ENCODE measurements around the gene PTCD2. TPM values are rescaled to one million over a fixed set of nuclear protein-coding genes. Genes with fewer than 3 reads are reported as not detected.

The PTCD2 gene
- total RNA-seq, 2 donors from 2014 or later, result 4.4 to 7.8 TPM

DNA sequence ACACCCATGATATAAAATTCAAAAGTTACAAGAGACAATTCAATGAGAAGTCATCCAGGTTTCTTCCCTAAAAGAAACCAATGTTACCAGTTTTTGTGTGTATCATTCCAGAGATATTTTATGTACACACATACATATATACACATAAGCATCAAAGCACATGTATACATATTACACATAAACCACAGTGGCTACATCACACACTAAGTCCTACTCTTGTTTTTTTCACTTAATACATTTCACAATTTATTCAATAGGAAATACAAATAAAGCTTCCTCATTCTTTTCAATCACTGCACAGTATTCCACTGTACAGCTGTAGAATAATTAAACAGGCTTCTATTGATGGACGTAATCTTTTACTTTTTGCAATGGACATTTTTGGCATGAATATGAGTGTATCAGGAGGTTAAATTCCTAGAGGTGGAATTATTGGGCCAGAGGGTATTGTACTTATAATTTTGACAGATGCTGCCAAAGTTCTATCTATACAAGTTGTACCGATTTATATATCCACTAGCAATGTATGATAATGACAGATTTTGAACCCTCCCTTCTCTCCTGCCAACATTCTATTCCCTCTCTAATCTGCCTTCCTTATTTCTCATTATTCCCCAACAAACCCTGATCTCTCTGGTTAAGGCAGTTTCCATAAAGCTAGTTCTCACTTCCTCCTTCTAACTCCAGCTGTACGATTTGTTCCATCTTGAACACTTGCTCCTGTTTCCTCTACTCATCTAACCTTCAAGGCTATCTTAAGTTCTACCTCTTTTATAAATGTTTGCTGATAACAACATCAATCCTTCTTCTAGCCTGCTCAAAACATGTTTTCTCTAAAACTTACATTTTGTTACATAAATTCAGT, 35.4 kb upstream of the PTCD2 start:
- no peaks in the 10 kb centered on the region for H3K9me3 ChIP-seq
- TF ChIP-seq, protein P1, sequence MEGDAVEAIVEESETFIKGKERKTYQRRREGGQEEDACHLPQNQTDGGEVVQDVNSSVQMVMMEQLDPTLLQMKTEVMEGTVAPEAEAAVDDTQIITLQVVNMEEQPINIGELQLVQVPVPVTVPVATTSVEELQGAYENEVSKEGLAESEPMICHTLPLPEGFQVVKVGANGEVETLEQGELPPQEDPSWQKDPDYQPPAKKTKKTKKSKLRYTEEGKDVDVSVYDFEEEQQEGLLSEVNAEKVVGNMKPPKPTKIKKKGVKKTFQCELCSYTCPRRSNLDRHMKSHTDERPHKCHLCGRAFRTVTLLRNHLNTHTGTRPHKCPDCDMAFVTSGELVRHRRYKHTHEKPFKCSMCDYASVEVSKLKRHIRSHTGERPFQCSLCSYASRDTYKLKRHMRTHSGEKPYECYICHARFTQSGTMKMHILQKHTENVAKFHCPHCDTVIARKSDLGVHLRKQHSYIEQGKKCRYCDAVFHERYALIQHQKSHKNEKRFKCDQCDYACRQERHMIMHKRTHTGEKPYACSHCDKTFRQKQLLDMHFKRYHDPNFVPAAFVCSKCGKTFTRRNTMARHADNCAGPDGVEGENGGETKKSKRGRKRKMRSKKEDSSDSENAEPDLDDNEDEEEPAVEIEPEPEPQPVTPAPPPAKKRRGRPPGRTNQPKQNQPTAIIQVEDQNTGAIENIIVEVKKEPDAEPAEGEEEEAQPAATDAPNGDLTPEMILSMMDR (IDR thresholded peaks at IDR 0.05), result no peak
- no peak overlapping the region for H3K9ac ChIP-seq (ENCODE audit: low read depth in 2 of 2, low read length in 2 of 2)
- intact Hi-C loops (cut with DNase I), result no loop called here
- DNase-seq, result no peak
- H3K27ac ChIP-seq, result no peak overlapping the region
- H3K36me3 ChIP-seq, result no peaks in the 10 kb centered on the region
- no peak overlapping the region for H3K4me3 ChIP-seq
- H3K27me3 ChIP-seq, result no peaks in the 10 kb centered on the region
- no peaks in the 10 kb centered on the region for H3K4me1 ChIP-seq

DNA sequence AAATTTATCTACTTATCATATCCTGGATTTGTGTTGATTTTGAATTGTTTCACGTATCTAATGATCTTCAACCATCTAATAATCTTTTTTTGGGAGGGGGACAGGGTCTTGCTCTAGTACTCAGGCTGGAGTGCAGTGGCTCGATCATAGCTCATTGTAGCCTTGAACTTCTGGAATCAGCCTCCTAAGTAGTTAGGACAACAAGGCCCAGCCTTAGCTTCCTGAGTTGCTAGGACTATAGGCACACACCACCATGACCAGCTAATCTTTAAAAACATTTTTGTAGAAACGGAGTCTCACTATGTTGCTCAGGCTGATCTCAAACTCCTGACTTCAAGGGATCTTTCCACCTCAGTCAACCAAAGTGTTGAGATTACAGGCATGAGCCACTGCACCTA, 34.8 kb upstream of the PTCD2 start:
- intact Hi-C loops (cut with DNase I), result no loop called here
- H3K36me3 ChIP-seq, result no peaks in the 10 kb centered on the region
- H3K4me3 ChIP-seq, result no peak overlapping the region
- no peak for DNase-seq
- TF ChIP-seq, protein P1 (IDR thresholded peaks at IDR 0.05), result no peak
- no peaks in the 10 kb centered on the region for H3K9me3 ChIP-seq
- H3K9ac ChIP-seq (ENCODE audit: low read depth in 2 of 2, low read length in 2 of 2), result no peak overlapping the region
- H3K27ac ChIP-seq, result no peak overlapping the region
- no peaks in the 10 kb centered on the region for H3K27me3 ChIP-seq
- no peaks in the 10 kb centered on the region for H3K4me1 ChIP-seq

- Histone ChIP-seq H3K36me3 (no peaks in the 10 kb centered on the region), H3K9me3 (no peaks in the 10 kb centered on the region), H3K27ac (no peak overlapping the region), H3K9ac (ENCODE audit: low read depth in 2 of 2, low read length in 2 of 2) (no peak overlapping the region), H3K4me3 (no peak overlapping the region), H3K27me3 (no peaks in the 10 kb centered on the region), H3K4me1 (no peaks in the 10 kb centered on the region)
- TF ChIP-seq, protein P1 (IDR thresholded peaks at IDR 0.05), result no peak
- DNase-seq, result no peak
- intact Hi-C loops (cut with DNase I), result no loop called here
Observed at GRCh38 chr5:72286798-72287197, 33.4 kb upstream of the PTCD2 start.

- Histone ChIP-seq H3K27ac (no peak overlapping the region), H3K27me3 (no peaks in the 10 kb centered on the region), H3K9ac (ENCODE audit: low read depth in 2 of 2, low read length in 2 of 2) (no peak overlapping the region), H3K4me3 (no peak overlapping the region), H3K9me3 (no peaks in the 10 kb centered on the region), H3K36me3 (no peaks in the 10 kb centered on the region), H3K4me1 (no peaks in the 10 kb centered on the region)
- DNase-seq, result no peak
- intact Hi-C loops (cut with DNase I), result no loop called here
- TF ChIP-seq, protein P1 (IDR thresholded peaks at IDR 0.05), result no peak
Observed at GRCh38 chr5:72288924-72289323, 31.2 kb upstream of the PTCD2 start.

DNA sequence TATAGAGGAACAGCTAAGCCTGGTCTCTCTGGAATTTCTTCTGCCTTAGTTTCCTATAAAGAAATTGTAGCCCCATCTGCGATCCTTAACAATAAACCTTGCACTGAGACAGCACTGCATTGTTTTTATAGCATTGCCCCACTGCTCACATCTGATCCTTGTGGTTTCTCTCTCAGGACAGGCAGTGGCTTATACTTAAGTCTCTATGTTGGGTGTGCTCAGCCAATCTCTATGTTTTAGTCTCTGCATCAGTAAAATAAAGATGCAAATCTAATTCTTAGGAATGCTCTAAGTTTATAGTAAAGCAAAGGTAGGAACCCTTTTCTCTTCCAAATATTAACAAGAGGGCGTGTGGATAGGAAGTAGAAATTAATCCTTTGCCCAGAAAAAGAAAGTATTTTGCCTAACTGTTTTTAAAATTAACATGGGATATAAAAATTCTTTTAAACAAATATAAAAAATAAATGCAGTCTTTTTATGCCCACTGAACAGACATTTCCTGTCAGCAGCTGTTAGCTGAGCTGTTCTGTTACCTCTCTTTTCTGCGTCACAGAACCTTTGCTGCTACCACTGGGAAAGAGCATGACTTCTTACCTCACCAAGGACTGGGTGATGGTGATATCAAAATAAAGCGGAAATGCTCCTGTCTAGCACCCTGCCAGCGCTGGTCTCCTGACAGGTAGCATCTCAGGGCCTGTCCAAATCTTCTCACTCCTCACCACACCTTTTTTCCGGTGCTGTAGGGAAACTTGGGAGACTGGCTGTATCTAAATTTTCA, 29.6 kb upstream of the PTCD2 start:
- no peak overlapping the region for H3K9ac ChIP-seq (ENCODE audit: low read depth in 2 of 2, low read length in 2 of 2)
- intact Hi-C loops (cut with DNase I), result no loop called here
- DNase-seq, result no peak
- no peak overlapping the region for H3K4me3 ChIP-seq
- H3K36me3 ChIP-seq, result no peaks in the 10 kb centered on the region
- H3K27me3 ChIP-seq, result no peaks in the 10 kb centered on the region
- no peak overlapping the region for H3K27ac ChIP-seq
- TF ChIP-seq, protein P1 (IDR thresholded peaks at IDR 0.05), result no peak
- no peaks in the 10 kb centered on the region for H3K4me1 ChIP-seq
- H3K9me3 ChIP-seq, result no peaks in the 10 kb centered on the region
